ENCODE results near the gene ELP5.

Gene ELP5

GRCh38 chr17:7205561-7205960 is 46.5 kb upstream of the ELP5 start:
- ATAC-seq (ENCODE audit: low read depth) (no peak), DNase-seq (ENCODE audit: low spot score) (no peak)
- no peak overlapping the region for H3K27ac ChIP-seq (ENCODE audit: poor library complexity, severe bottlenecking)
- TF ChIP-seq, protein P1, sequence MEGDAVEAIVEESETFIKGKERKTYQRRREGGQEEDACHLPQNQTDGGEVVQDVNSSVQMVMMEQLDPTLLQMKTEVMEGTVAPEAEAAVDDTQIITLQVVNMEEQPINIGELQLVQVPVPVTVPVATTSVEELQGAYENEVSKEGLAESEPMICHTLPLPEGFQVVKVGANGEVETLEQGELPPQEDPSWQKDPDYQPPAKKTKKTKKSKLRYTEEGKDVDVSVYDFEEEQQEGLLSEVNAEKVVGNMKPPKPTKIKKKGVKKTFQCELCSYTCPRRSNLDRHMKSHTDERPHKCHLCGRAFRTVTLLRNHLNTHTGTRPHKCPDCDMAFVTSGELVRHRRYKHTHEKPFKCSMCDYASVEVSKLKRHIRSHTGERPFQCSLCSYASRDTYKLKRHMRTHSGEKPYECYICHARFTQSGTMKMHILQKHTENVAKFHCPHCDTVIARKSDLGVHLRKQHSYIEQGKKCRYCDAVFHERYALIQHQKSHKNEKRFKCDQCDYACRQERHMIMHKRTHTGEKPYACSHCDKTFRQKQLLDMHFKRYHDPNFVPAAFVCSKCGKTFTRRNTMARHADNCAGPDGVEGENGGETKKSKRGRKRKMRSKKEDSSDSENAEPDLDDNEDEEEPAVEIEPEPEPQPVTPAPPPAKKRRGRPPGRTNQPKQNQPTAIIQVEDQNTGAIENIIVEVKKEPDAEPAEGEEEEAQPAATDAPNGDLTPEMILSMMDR (IDR thresholded peaks at IDR 0.05; ENCODE audit: poor library complexity, severe bottlenecking) = no peak
- H3K4me1 ChIP-seq (ENCODE audit: insufficient read depth, poor library complexity, severe bottlenecking) = no peaks in the 10 kb centered on the region
- H3K9me3 ChIP-seq (ENCODE audit: severe bottlenecking) = no peaks in the 10 kb centered on the region
- H3K4me3 ChIP-seq (ENCODE audit: severe bottlenecking) = no peak overlapping the region
- H3K27me3 ChIP-seq (ENCODE audit: insufficient read depth, poor library complexity, severe bottlenecking) = no peaks in the 10 kb centered on the region
- peaks cover 22% of the 10 kb centered on the region for H3K36me3 ChIP-seq (ENCODE audit: low read depth)

- Histone ChIP-seq H3K9me3 (ENCODE audit: severe bottlenecking) (no peaks in the 10 kb centered on the region), H3K36me3 (ENCODE audit: low read depth) (peaks cover 10% of the 10 kb centered on the region), H3K4me1 (ENCODE audit: insufficient read depth, poor library complexity, severe bottlenecking) (no peaks in the 10 kb centered on the region), H3K27ac (ENCODE audit: poor library complexity, severe bottlenecking) (no peak overlapping the region), H3K27me3 (ENCODE audit: insufficient read depth, poor library complexity, severe bottlenecking) (no peaks in the 10 kb centered on the region), H3K4me3 (ENCODE audit: severe bottlenecking) (no peak overlapping the region)
- TF ChIP-seq, protein P1 (IDR thresholded peaks at IDR 0.05; ENCODE audit: poor library complexity, severe bottlenecking) = no peak
- ATAC-seq (ENCODE audit: low read depth) (no peak), DNase-seq (ENCODE audit: low spot score) (no peak)
Measured at GRCh38 chr17:7207120-7208001, 44.7 kb upstream of the ELP5 start.

- no peaks in the 10 kb centered on the region for H3K9me3 ChIP-seq (ENCODE audit: severe bottlenecking)
- no peak overlapping the region for H3K4me3 ChIP-seq (ENCODE audit: severe bottlenecking)
- no peak for ATAC-seq (ENCODE audit: low read depth)
- TF ChIP-seq, protein P1 (IDR thresholded peaks at IDR 0.05; ENCODE audit: poor library complexity, severe bottlenecking) = no peak
- DNase-seq (ENCODE audit: low spot score) = no peak
- H3K36me3 ChIP-seq (ENCODE audit: low read depth) = peaks cover 4% of the 10 kb centered on the region; the same call in 1 of the 2 replicates
- H3K27me3 ChIP-seq (ENCODE audit: insufficient read depth, poor library complexity, severe bottlenecking) = no peaks in the 10 kb centered on the region
- H3K4me1 ChIP-seq (ENCODE audit: insufficient read depth, poor library complexity, severe bottlenecking) = no peaks in the 10 kb centered on the region
- H3K27ac ChIP-seq (ENCODE audit: poor library complexity, severe bottlenecking) = no peak overlapping the region
Measured at GRCh38 chr17:7208027-7208571, 43.9 kb upstream of the ELP5 start.

GRCh38 chr17:7208754-7209460 is 43.1 kb upstream of the ELP5 start:
- Histone ChIP-seq H3K4me3 (ENCODE audit: severe bottlenecking) (no peak overlapping the region), H3K27ac (ENCODE audit: poor library complexity, severe bottlenecking) (no peak overlapping the region), H3K27me3 (ENCODE audit: insufficient read depth, poor library complexity, severe bottlenecking) (no peaks in the 10 kb centered on the region), H3K9me3 (ENCODE audit: severe bottlenecking) (no peaks in the 10 kb centered on the region), H3K4me1 (ENCODE audit: insufficient read depth, poor library complexity, severe bottlenecking) (no peaks in the 10 kb centered on the region), H3K36me3 (ENCODE audit: low read depth) (peaks cover 4% of the 10 kb centered on the region; the same call in 1 of the 2 replicates)
- DNase-seq (ENCODE audit: low spot score) (no peak), ATAC-seq (ENCODE audit: low read depth) (no peak)
- TF ChIP-seq, protein P1 (IDR thresholded peaks at IDR 0.05; ENCODE audit: poor library complexity, severe bottlenecking) = no peak
